CD8-positive, alpha-beta memory T cell (primary cell): Measurements from ENCODE around the gene PTGES2. TPM values are rescaled to one million over a fixed set of nuclear protein-coding genes. Genes with fewer than 3 reads are reported as not detected.
A peak's percentile ranks its signal among the peaks of the same experiment; 100 is the strongest.
"Not testable (repeated sequence)": the region's sequence is repeated elsewhere in the genome, so short reads cannot be mapped to it uniquely, and the experiment has no call there.

Source experiments
- CTCF ChIA-PET: fragments of 350-600 bp; sonication (Branson Sonifier 250); formaldehyde crosslinking; loops from one replicate; lab custom pipeline; 2021; ENCODE audit warnings: antibody characterized with exemption; lab: Charles Lee
- POLR2A ChIA-PET: fragments of 350-600 bp; sonication (Branson Sonifier 250); formaldehyde crosslinking; loops from one replicate; lab custom pipeline; 2021; ENCODE audit warnings: antibody characterized with exemption; lab: Charles Lee
- DNase-seq, 5 donors: peaks; one replicate each; pipeline versions ENCODE4 v3.0.0 to v3.0.0-alpha.2; 2020 to 2022; ENCODE audit warnings: mixed read lengths in 1 of 5
- H3K27ac ChIP-seq: one replicate; pipeline ENCODE4 v1.7.0; 2013; ENCODE audit warnings: low read depth, mild to moderate bottlenecking, low read length, moderate library complexity
- H3K27me3 ChIP-seq: 2 replicates; pipeline ENCODE4 v1.7.0; 2013; ENCODE audit warnings: low read length, mild to moderate bottlenecking; ENCODE audit not compliant: insufficient read depth, poor library complexity, severe bottlenecking
- H3K36me3 ChIP-seq: 2 replicates; pipeline ENCODE4 v1.7.0; 2013; ENCODE audit warnings: mild to moderate bottlenecking, low read length, moderate library complexity; ENCODE audit not compliant: insufficient read depth
- H3K4me1 ChIP-seq: 2 replicates; pipeline ENCODE4 v1.7.0; 2013; ENCODE audit warnings: mild to moderate bottlenecking, low read length, moderate library complexity; ENCODE audit not compliant: insufficient read depth
- H3K4me3 ChIP-seq: 2 replicates; pipeline ENCODE4 v1.7.0; 2013; ENCODE audit warnings: mild to moderate bottlenecking, low read length
- H3K9me3 ChIP-seq: 2 replicates; pipeline ENCODE4 v1.7.0; 2013; ENCODE audit warnings: mild to moderate bottlenecking, low read length
- H3K27ac Mint-ChIP-seq, 8 donors: one replicate each; pipeline ENCODE4 v1.8.0; 2020 to 2021; ENCODE audit warnings: mixed read lengths in 8 of 8, mild to moderate bottlenecking in 6 of 8, inconsistent platforms in 3 of 8, moderate library complexity in 3 of 8
- H3K27me3 Mint-ChIP-seq, 2 donors: one replicate each; pipeline ENCODE4 v1.8.0; 2020 to 2021; ENCODE audit warnings: mixed read lengths in 2 of 2, mild to moderate bottlenecking in 1 of 2, moderate library complexity in 1 of 2
- H3K36me3 Mint-ChIP-seq, 3 donors: one replicate each; pipeline ENCODE4 v1.8.0; 2020 to 2021; ENCODE audit warnings: mixed read lengths in 3 of 3, inconsistent platforms in 1 of 3, mild to moderate bottlenecking in 1 of 3
- H3K4me1 Mint-ChIP-seq, 3 donors: one replicate each; pipeline ENCODE4 v1.8.0; 2020 to 2021; ENCODE audit warnings: mixed read lengths in 3 of 3, inconsistent platforms in 1 of 3, mild to moderate bottlenecking in 1 of 3
- H3K4me3 Mint-ChIP-seq, 7 donors: one replicate each; pipeline ENCODE4 v1.8.0; 2020 to 2021; ENCODE audit warnings: mixed read lengths in 7 of 7, mild to moderate bottlenecking in 6 of 7, moderate library complexity in 4 of 7, inconsistent platforms in 2 of 7
- H3K9me3 Mint-ChIP-seq, 5 donors: one replicate each; pipeline ENCODE4 v1.8.0; 2020 to 2022; ENCODE audit warnings: mixed read lengths in 5 of 5, mild to moderate bottlenecking in 3 of 5, moderate library complexity in 2 of 5, inconsistent platforms in 1 of 5
- polyA plus RNA-seq: library from polyadenylated mRNA; unstranded; fragments of 300-500 nt; fragmentation: Illumina TruSeq; gene quantifications from one replicate; pipeline ENCODE4 v1.2.3, GENCODE V29; 2021
- total RNA-seq, 2 experiments: library from RNA; stranded (reverse); gene quantifications; one replicate each; pipeline ENCODE4 v1.2.3, GENCODE V29; 2021

Gene PTGES2
- total and polyA plus RNA-seq, 3 experiments from 2014 or later, result 51.7 to 68.3 (median 67.0) TPM

DNA sequence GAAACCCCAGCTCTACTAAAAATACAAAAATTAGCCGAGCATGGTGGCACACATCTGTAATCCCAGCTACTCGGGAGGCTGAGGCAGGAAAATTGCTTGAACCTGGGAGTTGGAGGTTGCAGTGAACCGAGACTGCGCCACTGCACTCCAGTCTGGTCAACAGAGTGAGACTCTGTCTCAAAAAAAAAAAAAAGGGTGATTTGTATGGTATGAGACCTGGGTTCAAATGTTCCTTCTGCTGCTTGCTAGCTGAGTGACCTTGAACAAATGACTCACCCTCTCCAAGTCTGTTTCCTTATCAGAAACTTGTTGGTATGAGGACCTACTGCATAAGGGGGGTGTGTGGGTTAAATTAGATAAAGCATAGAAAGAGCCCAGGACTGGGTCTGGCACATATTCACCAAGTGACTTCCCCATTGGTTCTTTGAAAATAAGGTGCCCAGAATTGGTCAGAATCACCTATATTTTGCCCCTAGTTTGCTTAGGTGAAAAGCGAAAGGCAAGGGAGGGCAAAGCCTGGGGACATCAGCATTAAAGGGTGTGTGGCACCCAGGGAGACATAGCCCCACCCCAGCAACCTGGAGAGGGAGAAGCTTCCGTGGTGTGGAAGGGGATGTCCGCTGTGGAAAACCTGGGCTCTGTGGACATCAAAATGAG lies 49.6 kb downstream of the PTGES2 start:
- no peak for DNase-seq
- H3K27ac ChIP-seq, result peak overlapping the region; percentile 75
- ChIA-PET CTCF (interaction anchor here (0.9 to 1.8 kb wide), 3 partner anchors 40 to 98 kb away, joined by 3 to 7 read pairs (median 6); no protein-coding TSS in a partner anchor), POLR2A (interaction anchor here (0.7 kb wide), 1 partner anchor 1964 kb away, joined by 4 read pairs; no protein-coding TSS in a partner anchor)
- H3K27ac Mint-ChIP-seq, result peak overlapping the region in 7 of 8 donors; percentile 40 to 87 (median 71)
- H3K4me3 Mint-ChIP-seq, result peak overlapping the region in 2 of 7 donors; percentile 8 to 49
- H3K9me3 ChIP-seq, result no peaks in the 10 kb centered on the region
- H3K9me3 Mint-ChIP-seq, result no peaks in the 10 kb centered on the region
- H3K27me3 Mint-ChIP-seq, result no peaks in the 10 kb centered on the region
- H3K4me3 ChIP-seq, result no peak overlapping the region
- no peaks in the 10 kb centered on the region for H3K27me3 ChIP-seq
- peaks cover 37% of the 10 kb centered on the region for H3K4me1 ChIP-seq
- H3K36me3 Mint-ChIP-seq, result peaks cover 0 to 26% (median 6%) of the 10 kb centered on the region in 3 donors
- peaks cover 42 to 67% (median 59%) of the 10 kb centered on the region in 3 donors for H3K4me1 Mint-ChIP-seq
- H3K36me3 ChIP-seq, result no peaks in the 10 kb centered on the region

DNA sequence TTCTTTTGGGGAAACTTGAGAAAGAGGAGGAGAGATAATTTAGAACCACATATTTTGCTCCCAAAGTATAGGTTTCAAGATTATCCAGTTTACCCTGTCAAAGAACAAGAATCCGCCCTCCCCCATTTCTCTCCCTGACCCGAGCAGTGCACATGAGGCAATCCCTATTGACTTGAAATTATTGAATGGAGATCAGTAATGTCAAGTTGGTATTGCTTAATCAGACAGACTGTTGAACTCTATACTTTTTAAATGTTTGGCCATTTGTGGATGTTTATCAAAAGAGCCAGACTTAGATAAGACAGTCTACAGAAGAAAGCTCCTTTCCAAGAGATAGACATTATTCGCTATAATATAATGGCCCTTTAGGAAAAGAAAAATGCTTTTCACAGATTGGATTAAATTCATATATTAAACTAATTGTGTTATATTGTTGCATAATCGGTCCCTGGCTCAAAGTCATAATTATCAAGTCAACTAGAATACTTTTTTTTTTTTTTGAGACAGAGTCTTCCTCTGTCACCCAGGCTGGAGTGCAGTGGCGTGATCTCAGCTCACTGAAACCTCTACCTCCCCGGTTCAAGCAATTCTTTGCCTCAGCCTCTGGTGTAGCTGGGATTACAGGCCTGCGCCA lies 54.2 kb downstream of the PTGES2 start:
- Histone ChIP-seq H3K27ac (peak overlapping the region; percentile 64), H3K27me3 (no peaks in the 10 kb centered on the region), H3K9me3 (no peaks in the 10 kb centered on the region), H3K36me3 (no peaks in the 10 kb centered on the region), H3K4me3 (no peak overlapping the region), H3K4me1 (peaks cover 56% of the 10 kb centered on the region)
- DNase-seq, result no peak
- POLR2A ChIA-PET, result interaction anchor here (0.7 to 1.3 kb wide), 3 partner anchors 11 to 42 kb away, joined by 3 to 4 read pairs (median 3); no protein-coding TSS in a partner anchor
- no peaks in the 10 kb centered on the region for H3K9me3 Mint-ChIP-seq
- H3K4me1 Mint-ChIP-seq, result peaks cover 51 to 75% (median 63%) of the 10 kb centered on the region in 3 donors
- CTCF ChIA-PET, result interaction anchor here (1.0 to 1.9 kb wide), 7 partner anchors 8 to 131 kb away, joined by 3 to 8 read pairs (median 4); no protein-coding TSS in a partner anchor
- H3K27ac Mint-ChIP-seq, result peak overlapping the region; percentile 34 to 94 (median 86)
- peaks cover 0 to 19% (median 5%) of the 10 kb centered on the region in 3 donors for H3K36me3 Mint-ChIP-seq
- peak overlapping the region in 6 of 7 donors; percentile 24 to 96 (median 66) for H3K4me3 Mint-ChIP-seq
- H3K27me3 Mint-ChIP-seq, result peaks cover 0 to 3% of the 10 kb centered on the region in 2 donors

DNA sequence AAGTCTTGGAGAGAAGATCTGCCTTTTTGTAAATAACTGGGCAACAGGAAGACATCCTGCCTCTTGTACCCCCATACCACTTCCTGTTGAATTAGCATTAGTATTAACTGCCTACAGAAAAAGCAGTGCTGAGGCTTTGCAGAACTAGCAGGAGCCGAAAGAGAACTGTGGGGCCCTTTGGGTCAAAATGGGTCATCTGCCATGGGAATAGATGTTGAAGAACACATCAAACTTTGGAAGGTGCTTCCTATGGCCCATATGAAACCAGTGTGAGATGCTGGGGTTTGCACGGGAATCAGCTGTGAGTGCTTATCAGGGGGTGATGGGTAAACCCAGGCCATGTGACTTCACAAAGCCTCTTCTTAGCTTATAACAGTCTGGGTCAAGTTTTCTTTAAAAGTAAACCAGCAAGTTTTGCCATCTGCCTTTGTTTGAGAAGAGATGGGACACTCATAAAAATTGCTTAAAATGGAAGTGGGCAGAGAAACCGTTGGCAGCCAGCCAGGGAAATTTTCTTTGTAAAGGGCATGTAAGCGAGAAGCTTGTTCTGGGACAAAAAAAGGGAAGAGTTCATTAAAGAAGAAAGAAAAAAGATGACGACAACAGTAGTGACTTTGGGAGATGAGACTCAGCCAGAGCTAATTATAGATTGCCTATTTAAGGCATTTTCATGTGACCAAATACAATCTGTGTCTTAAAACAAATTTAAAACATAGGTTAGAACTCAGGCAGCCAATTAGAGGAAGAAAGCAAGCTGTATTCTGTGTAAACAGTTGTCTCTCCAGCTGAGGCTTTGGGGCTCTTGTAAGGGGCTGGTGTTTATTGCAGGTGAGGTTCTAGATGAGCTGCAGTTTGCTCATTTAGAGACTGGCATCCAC lies 55.1 kb downstream of the PTGES2 start:
- H3K9me3 Mint-ChIP-seq, result no peaks in the 10 kb centered on the region
- H3K27ac ChIP-seq, result peak overlapping the region; percentile 64
- H3K27ac Mint-ChIP-seq, result peak overlapping the region; percentile 85 to 94 (median 93)
- peaks cover 46% of the 10 kb centered on the region for H3K4me1 ChIP-seq
- H3K27me3 ChIP-seq, result no peaks in the 10 kb centered on the region
- peaks cover 45 to 65% (median 54%) of the 10 kb centered on the region in 3 donors for H3K4me1 Mint-ChIP-seq
- no peaks in the 10 kb centered on the region for H3K9me3 ChIP-seq
- H3K36me3 ChIP-seq, result no peaks in the 10 kb centered on the region
- CTCF ChIA-PET, result interaction anchor here (0.6 to 1.9 kb wide), 9 partner anchors 8 to 130 kb away, joined by 3 to 8 read pairs (median 5); partner anchors contain the start of gene EEIG1
- H3K36me3 Mint-ChIP-seq, result peaks cover 0 to 14% (median 4%) of the 10 kb centered on the region in 3 donors
- DNase-seq, result peak; percentile 45 to 71 (median 48)
- peaks cover 0 to 3% of the 10 kb centered on the region in 2 donors for H3K27me3 Mint-ChIP-seq
- H3K4me3 ChIP-seq, result peak overlapping the region; percentile 48
- POLR2A ChIA-PET, result interaction anchor here (0.8 to 1.3 kb wide), 3 partner anchors 10 to 156 kb away, joined by 3 to 4 read pairs (median 3); no protein-coding TSS in a partner anchor
- H3K4me3 Mint-ChIP-seq, result peak overlapping the region; percentile 82 to 96 (median 84)

DNA sequence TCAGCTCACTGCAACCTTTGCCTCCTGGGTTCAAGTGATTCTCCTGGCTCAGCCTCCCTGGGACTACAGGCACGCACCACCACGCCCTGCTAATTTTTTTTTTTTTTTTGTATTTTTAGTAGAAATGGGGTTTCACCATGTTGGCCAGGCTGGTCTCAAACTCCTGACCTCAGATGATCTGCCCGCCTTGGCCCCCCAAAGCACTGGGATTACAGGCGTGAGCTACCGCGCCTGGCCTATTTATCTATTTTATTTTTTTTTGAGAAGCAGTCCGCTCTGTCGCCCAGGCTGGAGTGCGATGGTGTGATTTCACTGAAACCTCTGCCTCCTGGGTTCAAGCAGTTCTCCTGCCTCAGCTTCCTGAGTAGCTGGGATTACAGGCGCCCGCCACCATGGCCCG lies 56.1 kb downstream of the PTGES2 start:
- POLR2A ChIA-PET, result interaction anchor here (0.6 kb wide), 1 partner anchor 293 kb away, joined by 3 read pairs; no protein-coding TSS in a partner anchor

DNA sequence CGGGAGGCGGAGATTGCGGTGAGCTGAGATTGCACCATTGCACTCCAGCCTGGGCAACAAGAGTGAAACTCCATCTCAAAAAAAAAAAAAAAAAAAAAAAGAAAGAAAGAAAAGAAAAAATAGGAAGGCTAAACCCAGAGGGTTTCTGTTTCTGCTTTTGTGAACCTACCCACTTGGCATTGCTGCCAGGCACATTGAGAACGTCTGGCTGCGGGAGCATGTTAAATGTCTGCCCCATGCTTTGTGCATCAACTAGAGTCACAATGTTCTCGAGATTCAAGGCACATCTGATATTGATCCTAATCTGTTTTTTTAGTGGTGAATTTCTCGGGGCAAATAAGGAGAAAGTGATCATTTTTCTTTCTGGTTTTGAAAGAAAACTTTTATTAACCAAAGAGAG lies 56.7 kb downstream of the PTGES2 start:
- CTCF ChIA-PET, result interaction anchor here (1.6 kb wide), 2 partner anchors 18 to 47 kb away, joined by 3 to 7 read pairs; no protein-coding TSS in a partner anchor
- peak overlapping the region; percentile 66 to 98 (median 95) for H3K4me3 Mint-ChIP-seq

More for the DNA sequence above, 56.1 kb downstream of the PTGES2 start:
- H3K9me3 ChIP-seq, DNase-seq, H3K27me3 ChIP-seq, H3K36me3 ChIP-seq, H3K9me3 Mint-ChIP-seq, H3K27me3 Mint-ChIP-seq: not testable (repeated sequence)
- Mint-ChIP-seq H3K4me1 (peaks cover 41 to 58% (median 47%) of the 10 kb centered on the region in 3 donors), H3K4me3 (peak overlapping the region; percentile 82 to 96 (median 84)), H3K27ac (peak overlapping the region; percentile 85 to 94 (median 93)), H3K36me3 (peaks cover 0 to 10% (median 4%) of the 10 kb centered on the region in 3 donors)
- Histone ChIP-seq H3K27ac (peak overlapping the region; percentile 64), H3K4me1 (peaks cover 45% of the 10 kb centered on the region), H3K4me3 (peak overlapping the region; percentile 48)
- CTCF ChIA-PET, result interaction anchor here (0.6 to 1.7 kb wide), 5 partner anchors 7 to 119 kb away, joined by 3 to 8 read pairs (median 3); partner anchors contain the start of gene EEIG1

More for the DNA sequence above, 56.7 kb downstream of the PTGES2 start:
- Mint-ChIP-seq H3K9me3 (no peaks in the 10 kb centered on the region), H3K27me3 (peaks cover 0 to 3% of the 10 kb centered on the region in 2 donors), H3K36me3 (peaks cover 0 to 10% (median 4%) of the 10 kb centered on the region in 3 donors), H3K27ac (peak overlapping the region; percentile 49 to 94 (median 80)), H3K4me1 (peaks cover 45 to 58% (median 51%) of the 10 kb centered on the region in 3 donors)
- H3K27me3 ChIP-seq, result no peaks in the 10 kb centered on the region
- H3K36me3 ChIP-seq, result no peaks in the 10 kb centered on the region
- peak overlapping the region; percentile 28 for H3K27ac ChIP-seq
- POLR2A ChIA-PET, result no interaction called here
- H3K4me3 ChIP-seq, result no peak overlapping the region
- peaks cover 51% of the 10 kb centered on the region for H3K4me1 ChIP-seq
- no peak for DNase-seq
- H3K9me3 ChIP-seq, result no peaks in the 10 kb centered on the region

Other genes with a start within 250 kb of the PTGES2 start
- 10 to 100 TPM; 52.3 to 54.0 TPM for gene ST6GALNAC6, start 228.1 kb downstream of the PTGES2 start, total RNA-seq
- 54.7 TPM for gene ST6GALNAC6, start 228.1 kb downstream of the PTGES2 start, polyA plus RNA-seq
- 10 to 100 TPM; 32.9 to 43.2 TPM for gene ST6GALNAC4, start 210.7 kb downstream of the PTGES2 start, total RNA-seq
- 28.7 TPM for gene ST6GALNAC4, start 210.7 kb downstream of the PTGES2 start, polyA plus RNA-seq
- gene PIP5KL1, start 197.0 kb downstream of the PTGES2 start, total RNA-seq, result 1 to 10 TPM; 1.4 to 2.5 TPM
- 0.89 TPM for gene PIP5KL1, start 197.0 kb downstream of the PTGES2 start, polyA plus RNA-seq
- 10 to 100 TPM; 73.8 to 75.5 TPM for gene DPM2, start 189.9 kb downstream of the PTGES2 start, total RNA-seq
- gene DPM2, start 189.9 kb downstream of the PTGES2 start, polyA plus RNA-seq, result 52.2 TPM
- gene EEIG1, start 146.7 kb downstream of the PTGES2 start, total RNA-seq, result 10 to 100 TPM; 82.2 to 93.3 TPM
- 167 TPM for gene EEIG1, start 146.7 kb downstream of the PTGES2 start, polyA plus RNA-seq
- gene NAIF1, start 60.4 kb downstream of the PTGES2 start, total RNA-seq, result 10 to 100 TPM; 13.1 to 14.0 TPM
- 13.5 TPM for gene NAIF1, start 60.4 kb downstream of the PTGES2 start, polyA plus RNA-seq
- gene SLC25A25, start 59.5 kb downstream of the PTGES2 start, total RNA-seq, result 10 to 100 TPM; 17.7 to 17.8 TPM
- 19.8 TPM for gene SLC25A25, start 59.5 kb downstream of the PTGES2 start, polyA plus RNA-seq
- not detected for gene LCN2, start 21.7 kb upstream of the PTGES2 start, total RNA-seq
- not detected for gene LCN2, start 21.7 kb upstream of the PTGES2 start, polyA plus RNA-seq
- gene BBLN, start 32.5 kb upstream of the PTGES2 start, total RNA-seq, result 10 to 100 TPM; 75.5 to 78.4 TPM
- gene BBLN, start 32.5 kb upstream of the PTGES2 start, polyA plus RNA-seq, result 137 TPM
- 100 to 1,000 TPM; 114 to 125 TPM for gene CIZ1, start 63.8 kb upstream of the PTGES2 start, total RNA-seq
- 35.2 TPM for gene CIZ1, start 63.8 kb upstream of the PTGES2 start, polyA plus RNA-seq
- under 1 TPM; 0.26 to 0.66 TPM for gene DNM1, start 75.7 kb upstream of the PTGES2 start, total RNA-seq
- gene DNM1, start 75.7 kb upstream of the PTGES2 start, polyA plus RNA-seq, result 0.18 TPM
- 10 to 100 TPM; 35.4 to 35.5 TPM for gene GOLGA2, start 148.3 kb upstream of the PTGES2 start, total RNA-seq
- 8.8 TPM for gene GOLGA2, start 148.3 kb upstream of the PTGES2 start, polyA plus RNA-seq
- 10 to 100 TPM; 18.1 to 20.9 TPM for gene SWI5, start 148.5 kb upstream of the PTGES2 start, total RNA-seq
- 27.8 TPM for gene SWI5, start 148.5 kb upstream of the PTGES2 start, polyA plus RNA-seq
- 10 to 100 TPM; 48.8 to 50.4 TPM for gene TRUB2, start 194.7 kb upstream of the PTGES2 start, total RNA-seq
- gene TRUB2, start 194.7 kb upstream of the PTGES2 start, polyA plus RNA-seq, result 23.6 TPM
- 10 to 100 TPM; 51.1 to 56.9 TPM for gene COQ4, start 195.1 kb upstream of the PTGES2 start, total RNA-seq
- 36.9 TPM for gene COQ4, start 195.1 kb upstream of the PTGES2 start, polyA plus RNA-seq
- gene SLC27A4, start 212.8 kb upstream of the PTGES2 start, total RNA-seq, result 10 to 100 TPM; 41.2 to 46.0 TPM
- 11.2 TPM for gene SLC27A4, start 212.8 kb upstream of the PTGES2 start, polyA plus RNA-seq
- gene URM1, start 243.6 kb upstream of the PTGES2 start, total RNA-seq, result 100 to 1,000 TPM; 100 to 108 TPM
- gene URM1, start 243.6 kb upstream of the PTGES2 start, polyA plus RNA-seq, result 56.3 TPM